Fibroblast of skin of left biceps (primary cell): ENCODE data around the gene GNAT2.

ENCODE experiments used
- DNase-seq, 2 experiments: peaks; one replicate each; pipeline ENCODE4 v3.0.0-alpha.2; 2013; ENCODE audit warnings: low read depth in 2 of 2

GNAT2 gene

DNA sequence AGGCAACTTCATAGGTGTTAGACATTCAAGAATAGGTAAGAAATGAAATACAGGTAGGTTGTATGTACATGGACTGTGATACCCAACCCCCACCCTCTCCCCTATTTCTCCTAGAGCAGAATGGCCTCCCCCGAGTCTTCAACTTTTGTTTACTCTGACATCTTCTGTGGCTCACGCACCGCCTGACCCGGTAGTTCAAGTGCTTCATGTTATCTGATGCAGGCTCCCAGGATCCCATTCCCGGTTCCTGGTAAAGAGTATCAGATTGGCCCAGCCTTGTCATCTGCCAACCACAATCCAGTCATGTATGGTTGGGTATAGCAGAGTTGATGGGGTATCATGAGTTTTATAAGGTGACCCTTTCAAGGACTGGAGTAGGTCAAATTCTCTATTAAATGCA lies 61.9 kb downstream of the GNAT2 start:
- DNase-seq = no peak

DNA sequence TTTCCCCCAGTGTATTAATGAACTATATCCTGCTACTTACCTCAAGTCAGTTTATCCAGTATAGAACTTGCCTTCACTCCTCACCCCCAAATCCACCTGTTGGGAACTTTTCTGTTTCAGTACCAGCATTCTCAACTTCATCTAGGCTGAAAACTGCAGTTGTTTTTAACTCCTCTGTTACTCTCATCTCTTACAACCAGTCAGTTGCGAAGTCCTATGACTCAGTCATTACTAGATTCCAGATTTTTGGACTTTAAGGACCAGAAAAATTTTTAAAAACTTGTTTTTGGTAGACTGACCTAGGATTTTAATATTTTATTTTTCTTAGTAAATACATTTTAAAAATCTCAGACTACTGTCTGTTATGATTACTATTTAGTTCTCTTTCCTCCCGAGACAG lies 62.9 kb downstream of the GNAT2 start:
- DNase-seq = no peak
